Endothelial cell of umbilical vein (primary cell): ENCODE measurements around the gene CALN1. TPM values are rescaled to one million over a fixed set of nuclear protein-coding genes. Genes with fewer than 3 reads are reported as not detected.

Source experiments
- BruUV-seq: library from RNA; stranded (reverse); fragments of 400-500 nt; replicated peaks from 2 replicates; lab custom pipeline; 2021; lab: Mats Ljungman, UMichigan
- CTCF ChIA-PET: fragments of 300-600, 350-600 bp; sonication (Branson Sonifier 250); formaldehyde crosslinking; loops from one replicate; lab custom pipeline; 2021; ENCODE audit warnings: antibody characterized with exemption, inconsistent platforms; lab: Charles Lee
- POLR2A ChIA-PET: fragments of 300-600, 350-600 bp; sonication (Branson Sonifier 250); formaldehyde crosslinking; loops from one replicate; lab custom pipeline; 2021; ENCODE audit warnings: antibody characterized with exemption, inconsistent platforms; lab: Charles Lee
- DNase-seq: peaks from one replicate; pipeline ENCODE4 v3.0.0-alpha.2; 2011; ENCODE audit warnings: low read depth, low spot score
- FAIRE-seq: peaks from 2 replicates; lab custom pipeline; 2011; peaks lifted over from hg19 to GRCh38; lab: Jason Lieb, UNC
- H2AFZ ChIP-seq: 2 replicates; pipeline ENCODE4 v1.6.0; 2012; ENCODE audit warnings: low read depth, low read length, control low read depth, inconsistent platforms
- H3K27ac ChIP-seq: 2 replicates; pipeline ENCODE4 v1.5.1; 2011; ENCODE audit warnings: low read depth, mild to moderate bottlenecking, control low read depth, low read length, moderate library complexity; ENCODE audit not compliant: insufficient read depth
- H3K27me3 ChIP-seq, 2 experiments: 2 replicates each; pipeline versions ENCODE4 v1.6.0 to v1.6.1; 2011; ENCODE audit warnings: low read length in 2 of 2, mixed read lengths in 1 of 2; ENCODE audit not compliant: control insufficient read depth in 2 of 2, insufficient read depth in 2 of 2
- H3K36me3 ChIP-seq, 2 experiments: 2 replicates in 1 of 2; 3 replicates in 1 of 2; pipeline ENCODE4 v1.5.1; 2011; ENCODE audit warnings: low read length in 2 of 2, mild to moderate bottlenecking in 1 of 2, moderate library complexity in 1 of 2; ENCODE audit not compliant: control insufficient read depth in 2 of 2, insufficient read depth in 2 of 2; ENCODE audit errors: extremely low read depth in 1 of 2
- H3K4me1 ChIP-seq: 3 replicates; pipeline ENCODE4 v1.5.1; 2011; ENCODE audit warnings: mild to moderate bottlenecking, low read length; ENCODE audit not compliant: control insufficient read depth, insufficient read depth; ENCODE audit errors: extremely low read depth
- H3K4me2 ChIP-seq: 2 replicates; pipeline ENCODE4 v1.6.1; 2011; ENCODE audit warnings: low read length, control low read depth, mixed read lengths; ENCODE audit not compliant: insufficient read depth
- H3K4me3 ChIP-seq, 3 experiments: fragments of 200-600 bp in 1 of 3; sonication (generic), shearing (Covaris generic) in 1 of 3; replicated peaks in 1 of 3; 2 replicates each; pipeline ENCODE4 v1.5.1; 2011 to 2016; ENCODE audit warnings: control low read depth in 3 of 3, low read length in 3 of 3, mild to moderate bottlenecking in 2 of 3, inconsistent platforms in 1 of 3, low read depth in 1 of 3, moderate library complexity in 1 of 3; ENCODE audit not compliant: insufficient read depth in 1 of 3
- H3K79me2 ChIP-seq: 2 replicates; pipeline ENCODE4 v1.6.0; 2012; ENCODE audit warnings: low read length, inconsistent platforms; ENCODE audit not compliant: control insufficient read depth, insufficient read depth
- H3K9ac ChIP-seq: replicated peaks from 2 replicates; pipeline ENCODE3; 2011; ENCODE audit warnings: low read length, control low read depth; ENCODE audit not compliant: insufficient read depth; ENCODE audit errors: extremely low read depth
- H3K9me1 ChIP-seq: replicated peaks from 3 replicates; pipeline ENCODE4 v1.6.0; 2011; ENCODE audit warnings: mild to moderate bottlenecking, low read length; ENCODE audit not compliant: control insufficient read depth, insufficient read depth; ENCODE audit errors: extremely low read depth
- H3K9me3 ChIP-seq: replicated peaks from 2 replicates; pipeline ENCODE4 v1.5.1; 2012; ENCODE audit warnings: low read length, inconsistent platforms; ENCODE audit not compliant: control insufficient read depth, insufficient read depth
- H4K20me1 ChIP-seq: replicated peaks from 2 replicates; pipeline ENCODE3; 2011; ENCODE audit warnings: mild to moderate bottlenecking, low read length; ENCODE audit not compliant: control insufficient read depth, insufficient read depth; ENCODE audit errors: extremely low read depth
- EZH2 ChIP-seq: IDR thresholded peaks from 2 replicates; pipeline ENCODE4 v1.6.1; 2012; ENCODE audit warnings: borderline replicate concordance, low read depth, mild to moderate bottlenecking, moderate library complexity, low read length, inconsistent platforms; ENCODE audit not compliant: severe bottlenecking
- dilution Hi-C: fragments of 300-500 bp; cut with MboI; formaldehyde crosslinking; loops from one replicate; pipeline ENCODE4 v1.15.0; 2019; ENCODE audit warnings: low sequenced_read_pairs; ENCODE audit not compliant: extremely low pct_ligation_motif_present
- intact Hi-C: fragments of 100-400 bp; cut with micrococcal nuclease; formaldehyde crosslinking; loops from one replicate; pipeline ENCODE4 v1.10.0; 2022
- polyA plus RNA-seq, 4 experiments: library from polyadenylated mRNA; depleted of rRNA in 3 of 4; stranded (reverse) in 3 of 4; unstranded in 1 of 4; fragments of >200 nt; gene quantifications; 2 replicates each; pipeline versions ENCODE4 v1.2.1 to v1.2.3, GENCODE V29; 2011 to 2012; ENCODE audit warnings: missing spikeins in 1 of 4
- total RNA-seq: library from RNA; stranded (reverse); gene quantifications from 2 replicates; pipeline ENCODE4 v1.2.3, GENCODE V29; 2021
- TF ChIP-seq, protein P1 (sequence below): IDR thresholded peaks from 2 replicates; pipeline ENCODE4 v1.6.1; 2011; ENCODE audit not compliant: insufficient read depth, insufficient read length

CALN1 gene
- total and polyA plus RNA-seq, 2 donors (not counting 3 experiments of a cell fraction or from before 2014, with no cell fraction given) = not detected

DNA sequence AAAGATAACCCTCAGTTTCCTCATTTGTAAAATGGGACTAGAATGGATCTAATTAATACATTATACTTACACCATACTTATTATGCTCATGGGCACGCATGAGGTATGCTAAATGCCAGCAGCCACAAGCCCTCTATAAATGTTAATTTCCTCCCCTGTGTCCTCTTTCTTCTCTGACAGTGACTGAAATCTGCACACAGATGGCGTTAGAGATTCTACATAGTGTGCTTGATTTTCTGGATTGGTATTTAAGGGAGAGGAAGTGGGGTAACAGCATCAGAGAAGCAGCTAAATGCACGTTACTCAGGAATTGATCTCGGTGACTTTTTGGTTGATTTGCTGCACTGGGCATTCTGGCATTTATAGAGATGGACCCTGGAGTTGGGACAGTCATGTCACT, 568.5 kb downstream of the CALN1 start:
- Histone ChIP-seq H3K4me3 (no peak overlapping the region), H3K4me2 (no peak overlapping the region), H3K79me2 (no peaks in the 10 kb centered on the region), H3K36me3 (no peaks in the 10 kb centered on the region), H2AFZ (no peak overlapping the region), H3K9me1 (no peaks in the 10 kb centered on the region), H3K27me3 (no peaks in the 10 kb centered on the region), H3K4me1 (no peaks in the 10 kb centered on the region), H4K20me1 (no peaks in the 10 kb centered on the region), H3K9ac (no peak overlapping the region), H3K9me3 (no peaks in the 10 kb centered on the region), H3K27ac (no peak overlapping the region)
- FAIRE-seq = no peak
- no peak for DNase-seq
- ChIA-PET POLR2A (no interaction called here), CTCF (no interaction called here)
- no TSS peak for BruUV-seq
- dilution Hi-C loops (no loop called here), intact Hi-C loops (no loop called here)
- no peak for TF ChIP-seq EZH2

DNA sequence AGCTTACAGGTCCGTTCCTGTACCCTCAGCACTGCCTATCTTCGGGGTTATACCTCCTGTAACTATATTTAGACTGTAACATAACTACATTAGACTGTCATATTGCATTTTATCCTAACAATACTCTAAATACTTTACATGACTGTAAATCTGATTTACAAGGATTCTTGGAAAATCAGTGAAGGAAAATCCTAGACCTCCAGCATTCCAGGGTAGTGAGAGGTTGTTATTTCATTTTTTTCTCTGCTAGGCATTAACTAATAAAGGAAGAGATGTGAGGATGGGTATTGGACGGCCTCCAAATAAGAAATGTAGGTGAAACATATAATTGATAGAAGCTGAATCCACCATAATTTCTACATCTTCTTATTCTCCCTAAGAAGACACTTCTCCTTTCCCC, 569.4 kb downstream of the CALN1 start:
- H3K27me3 ChIP-seq = no peaks in the 10 kb centered on the region
- dilution Hi-C loops (no loop called here), intact Hi-C loops (no loop called here)
- H3K9me1 ChIP-seq = no peaks in the 10 kb centered on the region
- no peak for FAIRE-seq
- no peaks in the 10 kb centered on the region for H3K36me3 ChIP-seq
- ChIA-PET CTCF (no interaction called here), POLR2A (no interaction called here)
- H3K4me2 ChIP-seq = no peak overlapping the region
- no TSS peak for BruUV-seq
- no peak overlapping the region for H3K27ac ChIP-seq
- H4K20me1 ChIP-seq = no peaks in the 10 kb centered on the region
- no peaks in the 10 kb centered on the region for H3K4me1 ChIP-seq
- TF ChIP-seq, protein P1, sequence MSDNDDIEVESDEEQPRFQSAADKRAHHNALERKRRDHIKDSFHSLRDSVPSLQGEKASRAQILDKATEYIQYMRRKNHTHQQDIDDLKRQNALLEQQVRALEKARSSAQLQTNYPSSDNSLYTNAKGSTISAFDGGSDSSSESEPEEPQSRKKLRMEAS = no peak
- no peak overlapping the region for H3K9ac ChIP-seq
- no peak overlapping the region for H2AFZ ChIP-seq
- no peaks in the 10 kb centered on the region for H3K9me3 ChIP-seq
- no peaks in the 10 kb centered on the region for H3K79me2 ChIP-seq
- no peak for DNase-seq
- no peak overlapping the region for H3K4me3 ChIP-seq
